ENCODE data around the gene RBM19.

RBM19 gene

DNA sequence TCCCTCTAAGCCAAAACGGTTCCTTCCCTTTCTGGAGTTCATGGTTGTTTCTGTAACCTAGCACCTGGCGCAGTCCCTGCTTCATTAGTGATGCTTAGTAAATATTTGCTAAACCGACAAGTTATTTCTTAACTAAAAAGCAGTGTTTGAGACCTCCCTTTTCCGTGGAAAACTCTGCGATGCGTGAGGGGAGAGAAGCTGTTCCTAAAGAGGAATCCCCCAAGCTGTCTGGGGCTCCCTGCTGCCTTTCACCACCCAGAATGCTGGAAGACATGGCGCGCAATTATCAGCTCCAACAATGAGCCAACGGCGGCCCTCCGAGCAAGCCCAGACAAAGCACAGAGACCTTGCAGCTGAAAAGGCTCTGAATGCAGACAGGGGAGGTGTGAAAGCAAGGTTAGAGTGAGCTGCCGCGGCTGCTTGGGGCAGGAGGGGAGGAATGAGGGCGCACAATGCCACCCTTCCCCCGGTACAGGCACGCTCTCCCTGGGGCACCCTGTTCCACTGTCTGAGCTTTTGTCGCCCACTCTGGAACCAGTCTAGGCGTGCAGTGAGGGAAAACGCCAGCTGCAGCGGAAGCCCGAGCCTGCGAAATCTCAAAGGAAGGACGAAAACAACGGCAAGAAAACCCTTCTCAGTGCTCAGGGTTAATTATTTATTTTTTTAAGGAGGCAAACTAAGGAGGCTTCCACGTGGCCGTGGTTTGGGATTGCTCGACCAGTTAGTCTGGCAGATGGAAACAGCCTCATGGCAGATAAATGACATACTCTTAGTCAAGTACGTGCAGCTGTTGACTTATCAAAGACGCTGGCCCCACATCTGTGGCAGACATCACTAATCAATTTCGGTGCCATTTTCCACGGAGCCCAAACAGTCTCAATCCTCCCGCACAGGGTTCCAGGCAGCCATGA, 66.3 kb downstream of the RBM19 start:
- peak; percentile 67 for DNase-seq

DNA sequence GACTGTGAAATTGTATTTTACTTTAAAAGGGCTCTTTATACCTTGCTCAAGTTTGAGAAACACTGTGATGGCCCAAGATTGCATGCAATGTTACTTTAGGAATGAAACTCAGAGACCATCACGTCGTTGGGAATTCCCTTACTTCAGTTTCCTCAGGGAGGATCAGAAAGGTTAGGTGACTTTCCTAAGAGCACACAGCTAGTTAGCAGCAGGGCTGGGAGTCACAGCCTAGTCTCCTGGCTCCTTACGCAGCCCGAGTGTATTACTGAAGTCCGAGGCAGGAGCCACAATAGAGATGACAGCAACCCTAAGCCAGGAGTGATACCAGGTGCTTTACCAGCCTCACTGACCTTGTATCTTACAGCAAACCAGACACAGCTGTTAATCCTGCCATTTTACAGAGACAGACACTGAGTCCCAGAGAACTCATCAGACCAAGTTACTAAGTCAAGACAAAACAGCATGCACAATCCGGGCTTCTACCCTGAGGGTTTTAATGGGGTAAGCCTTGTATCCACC, 67.0 kb downstream of the RBM19 start:
- DNase-seq = no peak

DNA sequence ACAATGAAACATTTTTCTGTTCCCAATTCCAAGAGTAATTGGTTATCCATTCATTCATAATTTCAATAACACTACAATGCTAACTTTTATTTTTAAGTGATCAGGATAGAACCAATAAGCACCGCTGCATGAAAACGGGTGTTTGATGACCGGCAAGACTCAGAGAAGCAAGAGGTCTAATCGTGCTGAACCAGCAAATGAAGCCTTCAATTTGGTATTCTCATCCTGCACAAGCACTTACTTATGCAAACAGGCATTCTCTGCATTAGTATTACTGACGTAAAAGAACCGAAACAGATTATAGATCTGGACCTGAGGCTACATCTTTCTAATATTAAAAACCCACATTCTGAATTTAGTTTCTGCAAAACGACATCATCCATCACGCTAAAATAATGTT, 67.7 kb downstream of the RBM19 start:
- DNase-seq = no peak

DNA sequence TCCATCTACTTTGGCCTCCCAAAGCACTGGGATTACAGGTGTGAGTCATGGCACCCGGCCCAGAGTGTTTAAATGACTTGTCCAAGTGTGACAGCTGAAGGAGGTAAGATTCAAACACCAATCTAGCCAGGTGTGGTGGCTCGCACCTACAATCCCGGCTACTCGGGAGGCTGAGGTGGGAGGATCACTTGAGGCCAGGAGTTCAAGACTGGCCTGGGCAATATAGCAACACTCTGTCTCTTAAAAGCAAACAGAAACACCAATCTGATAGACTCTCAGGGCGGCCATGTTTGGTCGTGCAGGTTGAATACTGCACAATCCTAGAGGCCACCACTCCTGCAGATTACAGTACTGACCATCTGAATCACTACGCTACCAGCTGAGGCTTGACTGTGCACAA, 68.7 kb downstream of the RBM19 start:
- DNase-seq = no peak

DNA sequence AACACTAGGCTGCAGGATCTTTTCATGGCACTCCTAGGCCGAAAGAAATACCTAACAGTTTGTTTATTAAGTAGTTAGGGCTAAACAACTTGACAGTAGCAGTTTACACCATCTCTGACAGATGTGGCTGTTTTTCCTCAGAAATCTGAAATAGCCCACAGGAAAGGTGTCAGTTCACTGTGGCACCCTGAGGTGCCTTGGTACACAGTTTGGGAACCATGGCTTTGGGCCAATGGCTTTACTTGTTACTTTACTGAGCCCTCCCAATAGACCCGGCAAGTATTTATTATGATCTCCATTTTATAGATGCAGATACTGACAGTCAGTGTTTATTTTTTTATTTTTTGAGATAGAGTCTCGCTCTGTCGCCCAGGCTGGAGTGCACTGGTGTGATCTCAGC, 69.3 kb downstream of the RBM19 start:
- DNase-seq = no peak

DNA sequence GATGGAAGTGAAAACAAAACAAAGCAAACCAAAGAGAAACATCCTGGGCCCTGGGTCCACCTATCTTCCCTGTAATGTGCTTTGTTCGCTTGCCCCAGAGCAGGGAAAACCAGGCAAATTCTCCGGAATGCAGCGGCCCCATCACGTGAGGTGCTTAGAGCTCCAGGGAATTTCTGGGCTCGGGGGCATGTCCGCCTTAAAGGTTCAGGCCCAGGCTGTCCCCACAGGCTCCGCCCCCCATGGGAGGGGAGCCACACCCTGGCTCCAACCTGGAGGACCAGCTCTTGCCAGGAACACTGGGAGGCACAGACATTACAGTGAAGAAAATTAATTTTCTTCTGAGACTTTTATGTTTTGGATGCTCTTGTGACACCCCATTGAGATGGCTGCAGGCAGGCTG, 69.9 kb downstream of the RBM19 start:
- DNase-seq = no peak

DNA sequence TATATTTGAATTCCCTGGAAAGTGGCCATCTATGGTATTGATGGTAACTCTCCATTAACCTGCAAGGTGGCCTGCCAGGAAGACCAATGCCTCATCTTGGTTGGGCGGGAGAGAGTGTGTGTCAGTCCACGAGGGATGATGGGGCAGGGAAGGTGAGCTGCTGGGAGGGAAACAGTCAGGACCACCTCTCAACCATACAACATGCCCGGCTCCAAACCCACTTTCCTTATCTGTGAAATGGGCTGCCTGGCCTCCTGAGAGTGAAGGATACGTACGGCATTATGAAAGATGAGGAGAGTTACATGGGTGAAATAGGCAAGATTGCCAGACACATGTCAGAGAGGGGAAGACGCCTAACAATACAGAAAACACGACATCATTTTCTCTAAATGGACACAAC, 70.9 kb downstream of the RBM19 start:
- no peak for DNase-seq

DNA sequence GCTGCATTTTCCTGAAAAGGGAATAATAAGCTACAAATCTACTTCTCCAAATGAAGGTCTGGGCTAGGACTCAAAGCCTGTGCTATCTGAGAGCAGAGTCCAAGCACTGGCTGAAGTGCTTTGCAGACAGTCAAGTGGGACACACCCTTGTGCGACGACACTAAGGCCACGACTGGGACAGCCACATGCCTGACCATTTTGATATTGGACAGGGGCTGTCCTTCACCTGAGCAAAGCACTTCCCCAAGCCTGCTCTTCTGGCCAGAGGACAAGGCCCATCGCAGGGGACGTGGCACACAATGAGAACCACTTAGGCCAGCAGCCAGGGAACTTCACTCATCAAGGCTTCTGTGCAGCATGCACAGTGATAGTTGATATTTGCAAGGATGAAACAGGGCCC, 71.4 kb downstream of the RBM19 start:
- DNase-seq = no peak

DNA sequence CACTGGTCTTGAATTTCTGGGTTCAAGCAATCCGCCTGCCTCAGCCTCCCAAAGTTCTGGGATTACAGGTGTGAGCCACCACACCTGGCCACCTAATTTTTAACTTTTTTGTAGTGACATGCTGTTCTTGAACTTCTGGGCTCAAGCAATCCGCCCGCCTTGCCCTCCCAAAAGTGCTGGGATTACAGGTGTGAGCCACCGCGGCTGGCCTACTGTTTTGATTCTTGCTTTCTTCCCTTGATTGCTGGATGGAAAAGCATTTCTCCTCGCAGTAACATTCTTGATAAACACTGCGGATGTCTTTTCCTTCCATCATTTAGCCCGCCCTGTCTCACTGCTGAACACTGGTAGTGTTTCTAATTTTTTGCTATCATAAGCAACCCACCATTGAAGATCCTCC, 72.9 kb downstream of the RBM19 start:
- no peak for DNase-seq

DNA sequence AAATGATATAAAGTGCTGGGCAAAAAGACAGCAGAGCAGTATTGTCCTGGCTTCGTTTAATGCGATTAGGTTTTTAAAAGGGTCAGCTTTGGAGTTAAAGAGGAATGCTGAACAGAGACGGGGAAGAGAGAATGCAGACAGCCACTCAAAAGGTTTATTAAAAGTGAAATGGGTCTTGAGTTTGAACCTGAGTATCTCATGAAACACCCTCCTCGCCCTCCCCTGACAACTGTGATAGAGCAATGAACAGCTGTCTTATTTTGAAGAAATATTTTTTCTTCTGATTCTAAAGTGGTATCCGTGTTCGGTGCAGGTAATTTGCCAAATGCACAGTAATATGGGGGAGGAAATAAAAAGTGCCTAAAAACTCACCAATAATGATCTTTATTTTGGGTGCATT, 73.6 kb downstream of the RBM19 start:
- no peak for DNase-seq

DNA sequence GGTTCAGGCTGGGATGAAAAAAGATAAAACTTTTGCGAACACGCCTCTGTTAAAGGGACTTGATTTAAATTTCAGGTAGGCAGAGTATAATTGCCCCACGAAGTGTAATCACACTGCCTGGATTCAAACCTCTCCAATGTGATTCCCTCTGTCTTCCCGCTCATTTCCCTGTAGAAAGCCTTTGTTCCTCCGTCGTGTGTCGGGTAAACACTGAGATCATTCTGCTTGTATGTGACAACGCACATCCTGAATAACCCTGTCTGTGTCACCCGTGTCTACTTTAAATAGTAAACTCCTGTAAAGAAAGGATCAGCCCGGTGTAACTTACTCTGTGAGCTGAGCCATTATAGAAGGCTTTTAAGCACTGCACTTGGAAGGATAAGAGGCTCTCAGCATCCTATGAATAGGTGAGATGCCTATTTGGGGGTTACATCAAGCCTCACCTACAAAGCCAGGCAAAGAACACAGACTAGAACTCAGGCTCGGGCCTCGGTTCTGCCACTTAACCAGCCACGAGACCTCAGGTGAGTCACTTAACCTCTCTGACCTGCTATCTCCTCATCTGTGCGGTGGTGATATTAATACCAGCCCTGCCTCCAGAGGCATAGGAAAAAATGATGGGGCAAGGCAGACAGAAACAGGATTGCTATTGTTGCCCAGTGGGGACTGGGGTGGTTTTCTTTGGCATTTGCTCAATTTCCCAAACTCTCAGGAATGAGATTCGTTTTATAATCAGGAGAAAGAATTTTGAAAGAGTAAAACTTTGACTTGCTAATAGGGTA, 74.2 kb downstream of the RBM19 start:
- DNase-seq = peak; percentile 30

DNA sequence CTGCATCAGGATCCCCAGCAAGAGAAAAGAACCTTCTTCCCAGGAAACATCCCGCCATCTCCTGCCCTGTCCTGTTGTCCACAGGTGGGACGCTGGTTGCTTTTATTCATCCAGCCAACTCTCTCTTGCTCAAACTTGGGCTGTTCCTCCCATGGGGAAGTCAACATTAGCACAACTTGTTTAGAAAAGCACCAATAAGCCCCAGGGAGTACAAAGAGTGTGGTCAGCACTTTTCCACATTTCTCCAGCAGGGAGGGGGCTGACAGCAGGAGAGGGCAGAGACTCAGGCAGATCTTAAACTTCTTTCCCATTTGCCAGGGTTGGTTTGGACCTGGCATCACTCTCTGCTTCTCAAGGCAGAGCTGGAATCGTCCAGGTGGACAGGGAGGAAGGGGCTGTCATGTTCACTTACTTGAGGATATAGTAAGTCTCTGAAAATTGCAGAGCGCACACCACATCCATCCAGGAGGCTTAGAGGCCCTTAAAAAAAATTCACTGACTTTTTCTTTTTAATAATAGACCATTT, 74.9 kb downstream of the RBM19 start:
- no peak for DNase-seq

DNA sequence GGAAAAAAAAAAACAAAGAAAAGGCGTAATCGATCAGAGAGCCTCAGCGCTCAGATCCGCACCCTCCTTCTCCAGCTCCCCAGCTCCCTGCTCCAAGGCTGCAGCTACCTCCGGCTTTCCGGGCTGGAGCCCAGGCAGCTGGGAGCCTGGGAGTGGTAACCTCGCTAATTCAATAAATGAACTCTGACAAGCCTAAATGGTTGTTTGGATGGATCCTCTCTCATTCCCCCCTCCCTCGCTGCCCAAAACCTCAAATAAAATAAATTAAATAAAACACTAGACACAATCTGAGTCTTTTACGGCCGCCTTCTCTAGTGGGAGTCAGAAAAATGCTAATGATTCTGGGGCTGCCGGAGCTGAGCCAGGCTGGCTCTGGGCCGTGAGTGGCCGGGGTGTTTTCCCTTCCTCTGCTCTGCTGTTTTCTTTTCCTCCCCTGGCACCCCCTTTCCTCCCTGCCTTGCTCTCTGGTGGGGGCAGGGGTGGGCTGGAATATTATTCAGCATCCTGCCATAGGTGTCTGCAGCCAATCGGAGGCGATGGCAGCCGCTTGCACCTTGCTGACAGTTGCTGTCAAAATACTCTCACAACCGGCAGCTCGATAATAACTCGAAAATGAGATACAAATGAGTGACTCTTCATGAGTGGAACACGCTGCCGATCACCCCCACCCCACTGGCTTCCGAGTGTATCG, 76.1 kb downstream of the RBM19 start:
- DNase-seq = no peak

DNA sequence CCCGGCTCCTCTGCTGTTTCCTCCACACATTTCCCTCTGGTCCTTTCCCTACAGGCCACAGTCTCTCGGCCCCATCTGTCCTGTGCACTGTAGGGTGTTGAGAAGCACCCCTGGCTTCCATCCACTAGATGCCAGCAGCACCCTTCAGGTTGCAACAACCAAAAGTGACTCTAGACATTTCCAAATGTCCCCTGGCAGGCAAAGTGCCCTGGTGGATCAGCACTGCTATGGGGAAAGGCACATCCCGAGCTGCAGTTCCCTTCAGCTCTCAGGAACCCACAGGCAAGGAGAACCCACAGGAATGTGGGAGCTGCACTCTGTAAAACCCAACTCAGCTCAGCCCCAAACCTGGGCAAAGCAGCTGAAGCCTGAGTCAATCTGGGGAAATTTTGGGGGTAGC, 77.0 kb downstream of the RBM19 start:
- no peak for DNase-seq

DNA sequence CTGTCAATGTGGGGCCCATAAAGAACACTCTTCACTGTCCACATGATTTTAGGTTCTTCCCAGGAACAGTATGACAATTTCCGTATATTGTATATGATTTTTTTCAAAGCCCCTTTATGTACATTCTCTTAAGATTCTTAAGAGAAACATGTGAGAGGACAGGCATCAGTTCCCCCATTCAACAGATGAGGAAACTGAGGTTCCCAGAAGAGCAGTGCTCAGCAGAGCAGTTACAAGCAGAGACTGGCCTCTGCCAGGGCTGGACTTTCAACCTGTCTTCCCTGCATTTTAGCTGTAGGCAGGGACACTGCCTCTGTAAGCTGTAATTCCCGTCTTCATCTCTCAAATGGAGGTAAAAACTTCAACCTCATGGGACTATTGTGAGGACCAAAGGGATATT, 77.7 kb downstream of the RBM19 start:
- no peak for DNase-seq

DNA sequence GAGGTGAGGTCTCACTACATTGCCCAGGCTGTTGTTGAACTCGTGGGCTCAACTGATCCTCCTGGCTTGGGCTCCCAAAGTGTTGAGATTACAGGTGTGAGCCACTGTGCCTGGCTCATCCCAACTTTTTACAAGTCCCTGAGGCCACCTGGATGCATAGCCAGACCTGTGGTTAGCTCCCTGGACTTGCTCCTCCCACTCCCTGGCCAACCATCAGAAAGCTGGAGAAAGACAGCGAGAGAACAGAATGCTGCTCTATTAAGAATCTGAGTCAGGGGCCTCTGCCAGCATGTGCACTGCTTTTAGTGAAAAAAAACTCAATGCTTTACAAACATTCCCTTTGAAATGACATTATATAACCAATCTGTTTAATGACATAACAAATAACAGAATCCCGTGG, 78.2 kb downstream of the RBM19 start:
- no peak for DNase-seq

DNA sequence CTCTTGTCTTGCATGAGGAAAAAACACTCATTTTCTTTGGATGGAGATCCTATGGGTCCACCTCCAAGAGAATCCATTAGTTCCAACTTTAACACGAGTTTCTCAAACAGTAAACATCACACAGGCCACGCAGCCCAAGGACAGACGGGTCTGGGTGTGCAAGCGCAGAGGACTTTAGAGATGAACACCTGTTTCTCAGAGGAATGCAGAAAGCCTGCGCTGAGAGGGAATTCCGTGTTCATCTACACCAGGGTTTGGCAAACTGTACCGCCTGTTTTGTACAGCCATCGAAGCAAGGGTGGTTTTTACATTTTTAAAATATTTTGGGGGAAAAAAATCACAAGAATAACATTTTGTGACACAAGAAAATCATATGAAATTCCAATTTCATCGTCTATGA, 79.4 kb downstream of the RBM19 start:
- DNase-seq = no peak

DNA sequence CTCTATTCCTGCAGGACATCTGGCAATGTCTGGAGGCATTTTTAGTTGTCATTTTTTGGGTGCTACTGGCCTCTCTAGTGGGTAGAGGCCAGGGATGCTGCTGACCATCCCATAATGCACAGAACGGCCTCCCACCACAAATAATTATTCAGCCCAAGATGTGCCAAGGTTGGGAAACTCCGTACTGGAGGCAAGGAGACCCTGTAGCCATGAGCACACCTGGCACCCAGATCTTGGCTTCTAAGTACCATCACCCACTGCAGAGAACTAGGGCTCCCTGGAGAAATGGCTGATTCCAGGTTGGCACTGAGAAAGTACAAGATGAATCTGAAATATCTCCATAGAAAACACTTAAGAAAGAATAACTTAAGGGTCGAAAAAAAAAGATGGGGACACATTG, 81.7 kb downstream of the RBM19 start:
- no peak for DNase-seq

DNA sequence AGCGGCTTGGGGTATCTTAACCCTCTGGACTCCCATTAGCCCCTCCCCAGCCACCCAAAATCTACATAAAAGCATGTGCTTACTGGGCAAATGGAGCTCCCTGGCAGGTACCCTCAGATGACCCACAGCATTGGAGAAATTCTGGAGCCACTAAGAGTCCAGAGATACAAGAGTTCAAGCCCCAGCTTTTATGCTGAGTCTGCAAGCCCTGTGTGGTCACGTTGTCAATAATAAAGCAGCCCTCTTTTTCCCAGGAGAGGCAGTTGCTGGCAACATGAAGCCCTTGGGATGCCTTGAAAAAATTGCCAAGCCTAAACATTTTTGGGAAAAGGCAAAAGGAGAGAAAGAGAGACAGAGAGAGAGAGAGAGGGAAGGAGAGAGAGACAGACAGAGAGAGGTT, 83.4 kb downstream of the RBM19 start:
- no peak for DNase-seq

DNA sequence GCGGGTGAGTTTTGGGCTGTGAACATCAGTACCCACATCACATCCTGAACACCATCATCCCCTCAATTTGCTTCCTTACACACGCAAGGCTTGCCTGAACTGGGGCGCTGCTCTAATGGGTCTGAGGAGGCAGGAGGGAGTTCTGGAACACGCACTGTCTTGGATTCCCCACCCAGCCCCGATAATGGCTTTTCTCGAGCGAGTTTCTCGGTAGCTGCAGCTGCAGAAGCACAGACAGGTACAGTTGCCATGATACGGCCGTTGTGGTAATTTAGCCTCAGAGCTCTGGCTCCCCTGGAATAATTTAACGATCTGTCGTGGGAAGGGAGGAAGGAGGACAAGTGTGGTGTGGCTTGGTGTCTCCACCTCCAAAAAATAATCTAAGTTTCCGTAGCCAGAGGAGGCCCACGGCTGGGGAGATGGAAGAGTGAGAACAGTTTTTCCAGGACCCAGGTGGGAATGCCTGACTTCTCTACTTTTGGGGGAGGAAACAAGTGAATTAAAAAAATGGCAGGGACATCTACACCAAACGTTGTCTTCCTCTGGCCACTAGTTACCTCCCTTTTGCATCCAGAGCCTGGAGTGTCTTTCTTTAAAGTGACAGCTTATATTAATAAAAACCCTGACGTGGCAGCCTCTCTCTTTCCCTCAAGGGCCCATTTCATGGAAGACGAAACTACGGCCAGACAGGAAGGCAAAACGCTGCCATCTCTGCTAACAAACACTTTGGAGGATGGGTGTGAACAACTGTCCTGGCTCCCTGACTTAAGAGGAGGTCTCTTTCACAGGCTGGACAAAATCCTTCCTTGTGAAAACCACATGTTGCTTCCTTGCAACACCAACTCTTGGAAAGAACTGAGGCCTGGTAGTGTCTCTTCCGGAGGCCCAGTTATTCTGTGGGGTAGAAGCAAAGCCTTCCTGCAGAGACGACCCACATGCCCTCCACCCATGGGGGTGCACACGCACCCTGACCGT, 84.8 kb downstream of the RBM19 start:
- DNase-seq = no peak

DNA sequence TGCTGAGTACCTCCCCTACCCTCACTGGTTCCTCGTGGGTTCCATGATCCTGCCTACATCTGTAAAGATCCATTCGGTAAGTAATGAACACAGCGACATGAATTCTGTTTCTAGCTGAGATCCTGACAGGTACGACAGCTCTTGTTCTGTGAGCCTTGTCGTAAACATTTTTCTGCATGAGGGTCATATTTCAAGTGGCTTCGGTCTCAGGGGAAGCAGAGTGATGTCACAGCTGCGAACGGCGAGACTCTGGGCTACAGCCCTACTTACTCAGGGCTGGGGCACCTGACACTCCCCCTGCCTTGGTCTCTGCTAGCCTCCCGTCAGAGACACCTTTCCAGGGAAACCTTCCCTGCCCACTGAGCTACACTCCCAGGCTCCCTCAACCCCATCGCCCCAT, 85.8 kb downstream of the RBM19 start:
- DNase-seq = peak; percentile 64

DNA sequence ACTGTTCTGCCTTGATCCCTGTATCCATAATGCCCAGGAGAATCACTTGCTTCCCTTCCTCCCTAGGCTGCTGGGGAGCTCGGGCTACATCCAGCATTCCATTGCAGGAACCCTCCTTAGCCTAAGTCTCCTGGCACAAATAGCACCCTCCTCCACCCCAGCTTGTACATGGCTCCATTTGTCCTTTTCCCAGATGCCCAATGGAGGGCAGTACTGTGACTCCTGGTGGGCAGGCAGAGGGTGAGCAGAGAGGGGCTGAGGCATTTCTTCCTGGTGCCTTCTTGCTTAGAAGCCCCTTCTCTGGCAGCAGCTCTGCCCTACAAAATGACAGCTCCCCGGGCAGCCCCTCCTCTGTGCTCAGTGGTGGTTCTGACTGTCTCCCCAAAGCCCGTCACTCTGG, 86.5 kb downstream of the RBM19 start:
- no peak for DNase-seq
